GM12878 (cell line): ENCODE results near the gene NFKBIZ. TPM values are rescaled to one million over a fixed set of nuclear protein-coding genes. Genes with fewer than 3 reads are reported as not detected.

ENCODE experiments used
- ATAC-seq: fragments of 200-7000 bp; cut with Tn5 transposase; 3 replicates; pipeline ENCODE4 v1.9.1; 2020; ENCODE audit warnings: mild to moderate bottlenecking, moderate library complexity
- BruUV-seq: library from RNA; stranded (reverse); fragments of 400-500 nt; replicated peaks from 2 replicates; lab custom pipeline; 2021; lab: Mats Ljungman, UMichigan
- CTCF ChIA-PET: fragments of 300-600 bp; sonication (Branson Sonifier 250); formaldehyde crosslinking; extraction: SDS; loops from one replicate; lab custom pipeline; 2021; ENCODE audit warnings: inconsistent platforms; lab: Yijun Ruan, JAX
- POLR2A ChIA-PET: fragments of 350-600 bp; formaldehyde crosslinking; extraction: SDS; loops from one replicate; lab custom pipeline; 2021; ENCODE audit warnings: inconsistent platforms; lab: Charles Lee
- RAD21 ChIA-PET: fragments of 300-600 bp; sonication (Branson Sonifier 250); formaldehyde crosslinking; loops from one replicate; lab custom pipeline; 2023; ENCODE audit warnings: antibody characterized with exemption; ENCODE audit not compliant: unreplicated experiment; lab: Charles Lee
- SMC1A ChIA-PET: fragments of 300-600 bp; sonication (Branson Sonifier 250); formaldehyde crosslinking; loops from one replicate; lab custom pipeline; 2023; ENCODE audit not compliant: unreplicated experiment, uncharacterized antibody; lab: Charles Lee
- DNase-seq: peaks from one replicate; pipeline ENCODE4 v3.0.0-alpha.2; 2011; ENCODE audit warnings: low read depth, low spot score
- FAIRE-seq: peaks from 3 replicates; lab custom pipeline; 2011; peaks lifted over from hg19 to GRCh38; lab: Jason Lieb, UNC
- H2AFZ ChIP-seq: 2 replicates; pipeline ENCODE4 v1.6.0; 2011; ENCODE audit warnings: low read depth, low read length, control low read depth; ENCODE audit not compliant: control insufficient read depth
- H3K27ac ChIP-seq: 2 replicates; pipeline ENCODE4 v1.5.1; 2011; ENCODE audit warnings: control low read depth; ENCODE audit not compliant: control insufficient read depth, insufficient read depth
- H3K27me3 ChIP-seq, 2 experiments: replicated peaks in 1 of 2; 2 replicates each; pipeline versions ENCODE4 v1.6.0 to v1.6.1; 2011; ENCODE audit warnings: low read length in 1 of 2; ENCODE audit not compliant: control insufficient read depth in 2 of 2, insufficient read depth in 2 of 2
- H3K36me3 ChIP-seq, 2 experiments: 2 replicates each; pipeline ENCODE4 v1.5.1; 2011; ENCODE audit warnings: low read length in 1 of 2; ENCODE audit not compliant: control insufficient read depth in 2 of 2, insufficient read depth in 2 of 2
- H3K4me1 ChIP-seq: 2 replicates; pipeline ENCODE4 v1.6.1; 2011; ENCODE audit warnings: mild to moderate bottlenecking, low read length, moderate library complexity, mixed read lengths; ENCODE audit not compliant: control insufficient read depth, insufficient read depth
- H3K4me2 ChIP-seq: 2 replicates; pipeline ENCODE4 v1.6.0; 2011; ENCODE audit warnings: control low read depth; ENCODE audit not compliant: control insufficient read depth, insufficient read depth
- H3K4me3 ChIP-seq: fragments of 200-600 bp; sonication (generic); 2 replicates; pipeline ENCODE4 v1.5.1; 2016
- H3K79me2 ChIP-seq: 2 replicates; pipeline ENCODE4 v1.6.0; 2011; ENCODE audit warnings: low read length; ENCODE audit not compliant: control insufficient read depth, insufficient read depth
- H3K9ac ChIP-seq: 2 replicates; pipeline ENCODE4 v1.8.0; 2011; ENCODE audit warnings: low read length, control low read depth, mixed read lengths; ENCODE audit not compliant: control insufficient read depth, insufficient read depth
- H3K9me3 ChIP-seq: replicated peaks from 3 replicates; pipeline ENCODE4 v1.5.1; 2011; ENCODE audit warnings: mild to moderate bottlenecking, low read length; ENCODE audit not compliant: control insufficient read depth, insufficient read depth
- H4K20me1 ChIP-seq: 2 replicates; pipeline ENCODE4 v1.6.0; 2011; ENCODE audit not compliant: control insufficient read depth, insufficient read depth
- POLR2AphosphoS5 ChIP-seq: IDR thresholded peaks from 2 replicates; pipeline ENCODE4 v1.6.1; 2011; ENCODE audit warnings: mild to moderate bottlenecking, low read length, inconsistent platforms
- RB1 ChIP-seq: fragments of 450-650 bp; formaldehyde crosslinking; IDR thresholded peaks from 2 replicates; pipeline ENCODE4 v1.6.1; 2017; ENCODE audit warnings: mild to moderate bottlenecking, borderline replicate concordance
- RCOR1 ChIP-seq: conservative IDR thresholded peaks from 2 replicates; pipeline ENCODE4 v1.6.1; 2012; ENCODE audit warnings: low read depth, low read length, improper control_type of control experiment
- ZSCAN29 ChIP-seq: fragments of 450-650 bp; IDR thresholded peaks from 2 replicates; pipeline ENCODE4 v1.6.1; 2017; ENCODE audit warnings: mild to moderate bottlenecking, moderate library complexity
- WGBS: methylation state at CpG from one replicate; pipeline ENCODE4 v1.1.6; 2016; ENCODE audit warnings: low lambda C conversion rate; ENCODE audit not compliant: insufficient replicate concordance, insufficient coverage; ENCODE audit errors: missing lambda C conversion rate; 5-methylcytosine and 5-hydroxymethylcytosine counted together
- in situ Hi-C: fragments of 300-500 bp; cut with MboI; formaldehyde crosslinking; loops from 9 replicates; pipeline ENCODE4 v1.14.3; 2018; ENCODE audit warnings: mixed read lengths
- intact Hi-C: fragments of 100-400 bp; cut with micrococcal nuclease; formaldehyde crosslinking; loops from one replicate; pipeline ENCODE4 v1.14.2; 2022; ENCODE audit not compliant: unreplicated experiment
- polyA plus RNA-seq, 11 experiments: library from polyadenylated mRNA; depleted of rRNA in 4 of 11; unstranded in 6 of 11; stranded (reverse) in 5 of 11; fragments of >200 nt; fragmentation: Nextera tagmentation in 4 of 11; fragmentation: Illumina TruSeq in 1 of 11; extraction: Ambion mirVana in 4 of 11; extraction: Trizol in 1 of 11; gene quantifications; 1 replicate in 1 of 11; 2 replicates in 10 of 11; pipeline versions ENCODE4 v1.2.1 to v1.2.3, GENCODE V29; 2011 to 2016; ENCODE audit warnings: inconsistent platforms in 2 of 11, missing spikeins in 2 of 11, low read depth in 1 of 11
- total RNA-seq, 4 experiments: library from RNA; depleted of rRNA in 3 of 4; stranded (reverse); fragments of >200 nt in 3 of 4; fragmentation: Illumina TruSeq in 1 of 4; extraction: Trizol in 1 of 4; gene quantifications; 2 replicates each; pipeline versions ENCODE4 v1.2.1 to v1.2.3, GENCODE V29; 2013 to 2021

Gene NFKBIZ
- total and polyA plus RNA-seq, 10 of the 15 experiments (the other 5 are each of a cell fraction or from before 2014, with no cell fraction given): 6.3 to 53.8 (median 17.3) TPM

GRCh38 chr3:101836160-101836559 lies 13.2 kb upstream of the NFKBIZ start:
- no peak for FAIRE-seq
- intact Hi-C loops (no loop called here), in situ Hi-C loops (no loop called here)
- WGBS: 98% methylated on average over 6 of the region's 6 CpGs
- Histone ChIP-seq H3K4me3 (peak overlapping the region; percentile 22; the same call in 1 of the 2 replicates), H4K20me1 (0 out of 2 replicates have a peak, but pooled peaks cover 3% of the 10 kb centered on the region), H2AFZ (no peak overlapping the region), H3K4me1 (peaks cover 37% of the 10 kb centered on the region), H3K4me2 (peak overlapping the region; percentile 80), H3K79me2 (peaks cover 95% of the 10 kb centered on the region), H3K9ac (no peak overlapping the region), H3K27me3 (no peaks in the 10 kb centered on the region), H3K9me3 (no peaks in the 10 kb centered on the region; the same call in 2 of the 3 replicates), H3K36me3 (peaks cover 1 to 18% of the 10 kb centered on the region in 2 experiments; a peak in 3 of 4 replicates), H3K27ac (peak overlapping the region; percentile 48)
- TF ChIP-seq POLR2AphosphoS5: 0 out of 2 replicates have a peak, but pooled peaks have one; percentile 17
- no peak for TF ChIP-seq RB1
- TF ChIP-seq ZSCAN29: no peak
- TF ChIP-seq RCOR1: no peak
- SMC1A ChIA-PET: interaction anchor here (0.7 to 2.2 kb wide), 17 partner anchors 9 to 392 kb away, joined by 3 to 12 read pairs (median 4); no protein-coding TSS in a partner anchor
- no peak for DNase-seq
- POLR2A ChIA-PET: interaction anchor here (0.5 to 6.0 kb wide), 8 partner anchors 9 to 202 kb away, joined by 3 to 40 read pairs (median 4); partner anchors contain the start of gene NFKBIZ
- RAD21 ChIA-PET: interaction anchor here (0.8 to 2.7 kb wide), 12 partner anchors 9 to 389 kb away, joined by 3 to 18 read pairs (median 6); no protein-coding TSS in a partner anchor
- CTCF ChIA-PET: interaction anchor here (1.0 to 1.9 kb wide), 4 partner anchors 9 to 389 kb away, joined by 3 to 10 read pairs (median 4); no protein-coding TSS in a partner anchor
- BruUV-seq: no TSS peak
- 0 out of 3 replicates have a peak, but pooled peaks have one; percentile 1 for ATAC-seq
